HS-5 (cell line): ENCODE results near the gene KRTAP6-3.

Experiments used
- DNase-seq: peaks from one replicate; pipeline ENCODE4 v3.0.0-alpha.2; 2012; ENCODE audit warnings: low read depth

The KRTAP6-3 gene

GRCh38 chr21:30625449-30626165 lies 33.4 kb downstream of the KRTAP6-3 start:
- DNase-seq: no peak

DNA sequence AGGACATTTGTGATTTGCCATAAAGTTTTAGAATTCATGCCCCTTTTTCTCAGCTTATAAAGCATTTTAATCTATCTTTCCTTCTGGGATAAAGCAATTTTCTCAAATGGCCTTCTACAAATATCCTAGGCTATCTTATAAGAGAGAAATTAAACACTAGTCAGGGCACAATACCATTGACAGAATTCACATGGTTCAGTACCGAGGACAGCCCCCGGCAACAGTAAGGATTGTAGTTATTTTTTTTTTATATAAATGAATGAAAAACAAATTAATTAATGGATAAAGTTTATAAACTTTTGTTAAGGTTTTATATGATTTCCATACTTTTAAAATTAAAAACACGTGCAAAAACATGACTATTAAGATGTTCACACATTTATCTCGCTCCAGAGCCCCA lies 35.9 kb downstream of the KRTAP6-3 start:
- DNase-seq: no peak

GRCh38 chr21:30629200-30629599 lies 37.0 kb downstream of the KRTAP6-3 start:
- DNase-seq: peak; percentile 32

GRCh38 chr21:30634906-30635305 lies 42.7 kb downstream of the KRTAP6-3 start, which contains the start of gene KRTAP20-2:
Gene KRTAP20-2 (plus strand): TSS chr21:30635206. CDS start chr21:30635264, 58 bp downstream.
- no peak for DNase-seq

DNA sequence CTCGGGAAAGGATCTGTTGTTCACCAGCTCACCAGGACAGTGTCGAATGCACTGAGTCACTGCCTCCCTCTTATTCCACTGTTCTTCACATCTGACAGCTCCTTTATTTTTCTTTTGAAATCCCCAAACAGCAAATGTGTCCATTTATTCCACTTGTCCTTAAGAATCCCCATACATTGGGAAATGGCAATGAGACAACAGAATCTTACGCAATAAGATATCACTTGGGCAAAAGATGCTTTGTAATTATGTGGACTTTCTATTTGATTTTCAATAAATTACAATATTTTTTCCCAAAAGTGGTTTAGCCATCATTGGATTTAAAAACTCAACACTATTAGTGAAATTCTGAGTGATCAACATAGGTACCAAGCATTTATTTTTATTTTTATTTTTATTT lies 46.4 kb downstream of the KRTAP6-3 start:
- DNase-seq: no peak

DNA sequence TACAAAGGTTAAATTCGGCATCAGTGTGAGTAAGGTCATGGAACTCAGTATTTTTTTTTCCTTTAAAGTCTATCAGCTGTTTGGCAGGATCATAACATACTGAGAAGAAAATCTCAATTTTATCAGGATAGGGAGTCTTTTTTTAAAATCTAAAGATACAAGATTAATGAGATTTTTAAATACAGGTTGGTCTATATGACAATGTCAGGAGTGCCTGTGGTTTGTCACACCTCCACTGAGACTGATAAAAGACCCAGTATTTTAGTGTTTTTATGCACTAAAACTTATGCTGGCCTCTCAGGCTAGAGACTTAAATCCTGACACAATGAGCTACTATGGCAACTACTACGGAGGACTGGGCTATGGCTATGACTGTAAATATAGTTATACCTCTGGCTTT lies 50.3 kb downstream of the KRTAP6-3 start, which contains the start of gene KRTAP20-3:
Gene KRTAP20-3, plus strand, starts transcription at position 301 of the 400 bp plus-strand sequence.
- no peak for DNase-seq
